UCSD-AML1 (cell line): ENCODE data around the gene TIMM21.

Source experiments
- DNase-seq: peaks from one replicate; lab custom pipeline; 2025; ENCODE audit not compliant: unreplicated experiment; lab: John Stamatoyannopoulos, UW

The TIMM21 gene

GRCh38 chr18:74147779-74148542 is at the start of gene TIMM21, which contains the start of gene FBXO15:
Gene TIMM21, plus strand, starts transcription at chr18:74148523. Its CDS starts 286 bp downstream, at chr18:74148809.
Gene FBXO15, minus strand, starts transcription at chr18:74147834. Its CDS starts 49 bp downstream, at chr18:74147785.
- peak; percentile 96 for DNase-seq

- no peak for DNase-seq
Observed at GRCh38 chr18:74108460-74108859, 39.9 kb upstream of the TIMM21 start.

- no peak for DNase-seq
Observed at GRCh38 chr18:74110149-74110548, 38.2 kb upstream of the TIMM21 start.

- no peak for DNase-seq
Observed at GRCh38 chr18:74110976-74111375, 37.3 kb upstream of the TIMM21 start.

- no peak for DNase-seq
Observed at GRCh38 chr18:74113711-74114110, 34.6 kb upstream of the TIMM21 start.

GRCh38 chr18:74114116-74114515 is 34.2 kb upstream of the TIMM21 start:
- DNase-seq = no peak

- no peak for DNase-seq
Observed at GRCh38 chr18:74115046-74115445, 33.3 kb upstream of the TIMM21 start.

GRCh38 chr18:74116633-74117554 is 31.4 kb upstream of the TIMM21 start:
- DNase-seq = no peak

GRCh38 chr18:74123200-74123599 is 25.1 kb upstream of the TIMM21 start:
- no peak for DNase-seq

- DNase-seq = no peak
Observed at GRCh38 chr18:74124642-74125041, 23.7 kb upstream of the TIMM21 start.

GRCh38 chr18:74126684-74127655 is 21.4 kb upstream of the TIMM21 start:
- no peak for DNase-seq

- no peak for DNase-seq
Observed at GRCh38 chr18:74128159-74128558, 20.2 kb upstream of the TIMM21 start.

GRCh38 chr18:74131124-74131523 is 17.2 kb upstream of the TIMM21 start:
- no peak for DNase-seq

- no peak for DNase-seq
Observed at GRCh38 chr18:74132201-74132600, 16.1 kb upstream of the TIMM21 start.

- no peak for DNase-seq
Observed at GRCh38 chr18:74137920-74138538, 10.3 kb upstream of the TIMM21 start.

GRCh38 chr18:74139411-74139810 is 8.9 kb upstream of the TIMM21 start:
- DNase-seq = no peak

GRCh38 chr18:74139888-74140287 is 8.4 kb upstream of the TIMM21 start:
- no peak for DNase-seq

GRCh38 chr18:74140582-74140981 is 7.7 kb upstream of the TIMM21 start:
- no peak for DNase-seq

- DNase-seq = no peak
Observed at GRCh38 chr18:74141667-74142066, 6.7 kb upstream of the TIMM21 start.

GRCh38 chr18:74142252-74142651 is 6.1 kb upstream of the TIMM21 start:
- no peak for DNase-seq
